Neural progenitor cell (in vitro differentiated cells): ENCODE data around the gene HMGCLL1. TPM values are rescaled to one million over a fixed set of nuclear protein-coding genes. Genes with fewer than 3 reads are reported as not detected.

Experiments used
- DNase-seq: peaks from one replicate; pipeline ENCODE4 v3.0.0-alpha.2; 2016; ENCODE audit warnings: low spot score
- H2AFZ ChIP-seq: fragments of 200-600 bp; sonication (generic); replicated peaks from 2 replicates; pipeline ENCODE4 v1.6.1; 2016; ENCODE audit warnings: antibody characterized with exemption
- H3F3A ChIP-seq: fragments of 200-600 bp; sonication (generic); 2 replicates; pipeline ENCODE4 v1.6.1; 2016; ENCODE audit warnings: antibody characterized with exemption, low read depth
- H3K27ac ChIP-seq: fragments of 200-600 bp; sonication (generic); 2 replicates; pipeline ENCODE4 v1.5.1; 2016; ENCODE audit warnings: mild to moderate bottlenecking
- H3K27me3 ChIP-seq: fragments of 200-600 bp; sonication (generic); 2 replicates; pipeline ENCODE4 v1.6.1; 2016; ENCODE audit warnings: mild to moderate bottlenecking, moderate library complexity
- H3K36me3 ChIP-seq: fragments of 200-600 bp; sonication (generic); 2 replicates; pipeline ENCODE4 v1.5.1; 2016
- H3K4me1 ChIP-seq: fragments of 200-600 bp; sonication (generic); 2 replicates; pipeline ENCODE4 v1.6.1; 2016; ENCODE audit warnings: mixed run types
- H3K4me2 ChIP-seq: fragments of 200-600 bp; sonication (generic); 2 replicates; pipeline ENCODE4 v1.6.1; 2016
- H3K4me3 ChIP-seq: fragments of 200-600 bp; sonication (generic); 2 replicates; pipeline ENCODE4 v1.5.1; 2016
- H3K79me2 ChIP-seq: fragments of 200-600 bp; sonication (generic); 2 replicates; pipeline ENCODE4 v1.6.1; 2016; ENCODE audit warnings: low read depth
- H3K9ac ChIP-seq: fragments of 200-600 bp; sonication (generic); 2 replicates; pipeline ENCODE4 v1.6.1; 2016
- H3K9me3 ChIP-seq: fragments of 200-600 bp; sonication (generic); 2 replicates; pipeline ENCODE4 v1.5.1; 2016; ENCODE audit warnings: low read depth
- H4K20me1 ChIP-seq: fragments of 200-600 bp; sonication (generic); 2 replicates; pipeline ENCODE4 v1.6.1; 2016; ENCODE audit warnings: low read depth
- H3K27ac Mint-ChIP-seq: 3 replicates; pipeline ENCODE4 v1.8.0; 2021; ENCODE audit warnings: mixed read lengths
- H3K27me3 Mint-ChIP-seq: 2 replicates; pipeline ENCODE4 v1.8.0; 2022; ENCODE audit warnings: low read depth, mild to moderate bottlenecking, inconsistent platforms, moderate library complexity, mixed read lengths; ENCODE audit not compliant: insufficient read depth
- H3K36me3 Mint-ChIP-seq: 3 replicates; pipeline ENCODE4 v1.8.0; 2021; ENCODE audit warnings: mixed read lengths
- H3K4me1 Mint-ChIP-seq: 3 replicates; pipeline ENCODE4 v1.8.0; 2021; ENCODE audit warnings: mixed read lengths
- H3K4me3 Mint-ChIP-seq: 3 replicates; pipeline ENCODE4 v1.8.0; 2021; ENCODE audit warnings: mild to moderate bottlenecking, moderate library complexity, mixed read lengths
- H3K9me3 Mint-ChIP-seq: 3 replicates; pipeline ENCODE4 v1.8.0; 2020; ENCODE audit warnings: mixed read lengths
- CTCF ChIP-seq: fragments of 200-600 bp; sonication (generic); IDR thresholded peaks from 2 replicates; pipeline ENCODE4 v1.5.1; 2017; ENCODE audit warnings: antibody characterized with exemption, mild to moderate bottlenecking
- EZH2 ChIP-seq: fragments of 200-600 bp; sonication (generic); IDR thresholded peaks from 2 replicates; pipeline ENCODE4 v1.6.1; 2017; ENCODE audit warnings: antibody characterized with exemption, mild to moderate bottlenecking, moderate library complexity
- EZH2phosphoT487 ChIP-seq: fragments of 200-600 bp; sonication (generic); IDR thresholded peaks from 2 replicates; pipeline ENCODE4 v1.6.1; 2017; ENCODE audit warnings: antibody characterized with exemption
- total RNA-seq: library from RNA; depleted of rRNA; stranded (reverse); fragments of >200 nt; gene quantifications from 2 replicates; pipeline ENCODE4 v1.2.3, GENCODE V29; 2015; ENCODE audit warnings: low replicate concordance

HMGCLL1 gene
- total RNA-seq, 1 donor from 2014 or later, result 6.5 TPM

- no peaks in the 10 kb centered on the region for H3K4me1 Mint-ChIP-seq
These were observed 181.0 kb downstream of the HMGCLL1 start for GRCh38 chr6:55397986-55398385.

GRCh38 chr6:55395871-55396270 is 183.1 kb downstream of the HMGCLL1 start:
- no peak for DNase-seq
- no peak overlapping the region for H3K27ac Mint-ChIP-seq
- H3K36me3 Mint-ChIP-seq, result no peaks in the 10 kb centered on the region
- Histone ChIP-seq H3K9me3 (no peaks in the 10 kb centered on the region), H3K79me2 (no peaks in the 10 kb centered on the region), H4K20me1 (no peaks in the 10 kb centered on the region), H3K27me3 (no peaks in the 10 kb centered on the region), H3K36me3 (no peaks in the 10 kb centered on the region), H3K27ac (no peak overlapping the region), H2AFZ (no peak overlapping the region), H3F3A (no peaks in the 10 kb centered on the region), H3K4me3 (no peak overlapping the region), H3K4me2 (no peak overlapping the region), H3K4me1 (no peaks in the 10 kb centered on the region), H3K9ac (no peak overlapping the region)
- no peaks in the 10 kb centered on the region for H3K4me1 Mint-ChIP-seq
- TF ChIP-seq EZH2, result no peak
- no peak for TF ChIP-seq CTCF
- no peak for TF ChIP-seq EZH2phosphoT487
- H3K27me3 Mint-ChIP-seq, result peaks cover 3% of the 10 kb centered on the region
- H3K4me3 Mint-ChIP-seq, result no peak overlapping the region
- no peaks in the 10 kb centered on the region for H3K9me3 Mint-ChIP-seq

More at GRCh38 chr6:55397986-55398385, 181.0 kb downstream of the HMGCLL1 start:
- Mint-ChIP-seq H3K4me3 (no peak overlapping the region), H3K36me3 (no peaks in the 10 kb centered on the region), H3K27me3 (no peaks in the 10 kb centered on the region), H3K9me3 (no peaks in the 10 kb centered on the region), H3K27ac (no peak overlapping the region)
- H3K27ac ChIP-seq, result no peak overlapping the region
- H4K20me1 ChIP-seq, result no peaks in the 10 kb centered on the region
- TF ChIP-seq CTCF, result no peak
- TF ChIP-seq EZH2phosphoT487, result no peak
- TF ChIP-seq EZH2, result no peak
- H3K36me3 ChIP-seq, result no peaks in the 10 kb centered on the region
- no peaks in the 10 kb centered on the region for H3K79me2 ChIP-seq
- H2AFZ ChIP-seq, result no peak overlapping the region
- H3K27me3 ChIP-seq, result no peaks in the 10 kb centered on the region
- no peak overlapping the region for H3K4me3 ChIP-seq
- no peaks in the 10 kb centered on the region for H3K9me3 ChIP-seq
- H3F3A ChIP-seq, result no peaks in the 10 kb centered on the region
- no peaks in the 10 kb centered on the region for H3K4me1 ChIP-seq
- H3K9ac ChIP-seq, result no peak overlapping the region
- no peak for DNase-seq
- H3K4me2 ChIP-seq, result no peak overlapping the region

GRCh38 chr6:55388211-55388610 is 190.8 kb downstream of the HMGCLL1 start:
- TF ChIP-seq EZH2, result no peak
- TF ChIP-seq CTCF, result no peak
- TF ChIP-seq EZH2phosphoT487, result no peak
- Mint-ChIP-seq H3K9me3 (no peaks in the 10 kb centered on the region), H3K4me1 (no peaks in the 10 kb centered on the region)

More at GRCh38 chr6:55388211-55388610, 190.8 kb downstream of the HMGCLL1 start:
- Histone ChIP-seq H4K20me1 (no peaks in the 10 kb centered on the region), H3K27me3 (no peaks in the 10 kb centered on the region), H3K79me2 (no peaks in the 10 kb centered on the region), H3K9me3 (no peaks in the 10 kb centered on the region), H2AFZ (no peak overlapping the region), H3F3A (no peaks in the 10 kb centered on the region), H3K9ac (no peak overlapping the region), H3K4me1 (no peaks in the 10 kb centered on the region), H3K4me2 (no peak overlapping the region), H3K27ac (no peak overlapping the region), H3K36me3 (no peaks in the 10 kb centered on the region), H3K4me3 (no peak overlapping the region)
- H3K27me3 Mint-ChIP-seq, result peaks cover 3% of the 10 kb centered on the region
- no peaks in the 10 kb centered on the region for H3K36me3 Mint-ChIP-seq
- H3K4me3 Mint-ChIP-seq, result no peak overlapping the region
- H3K27ac Mint-ChIP-seq, result no peak overlapping the region
- no peak for DNase-seq
